Chondrocyte (in vitro differentiated cells): ENCODE data around the gene EHD3. TPM values are rescaled to one million over a fixed set of nuclear protein-coding genes. Genes with fewer than 3 reads are reported as not detected.

Source experiments
- DNase-seq: peaks from one replicate; pipeline ENCODE4 v3.0.0; 2021; ENCODE audit warnings: mixed read lengths, low spot score
- H3K27ac Mint-ChIP-seq: one replicate; pipeline ENCODE4 v1.8.0; 2021; ENCODE audit warnings: mild to moderate bottlenecking, moderate library complexity, mixed read lengths; ENCODE audit not compliant: unreplicated experiment
- H3K27me3 Mint-ChIP-seq: 2 replicates; pipeline ENCODE4 v1.8.0; 2021; ENCODE audit warnings: low read depth, mixed read lengths
- H3K36me3 Mint-ChIP-seq: 2 replicates; pipeline ENCODE4 v1.8.0; 2021; ENCODE audit warnings: low read depth, mixed read lengths
- H3K4me1 Mint-ChIP-seq: 2 replicates; pipeline ENCODE4 v1.8.0; 2021; ENCODE audit warnings: low read depth, mild to moderate bottlenecking, mixed read lengths
- H3K4me3 Mint-ChIP-seq: one replicate; pipeline ENCODE4 v1.8.0; 2021; ENCODE audit warnings: mild to moderate bottlenecking, moderate library complexity, mixed read lengths; ENCODE audit not compliant: unreplicated experiment
- H3K9me3 Mint-ChIP-seq: 2 replicates; pipeline ENCODE4 v1.8.0; 2021; ENCODE audit warnings: low read depth, mixed read lengths
- CTCF ChIP-seq: fragments of 200-600 bp; sonication (generic); IDR thresholded peaks from 2 replicates; pipeline ENCODE4 v1.5.0; 2021; ENCODE audit warnings: antibody characterized with exemption, mild to moderate bottlenecking, moderate library complexity
- total RNA-seq: library from RNA; stranded (reverse); gene quantifications from 3 replicates; pipeline ENCODE4 v1.2.1, GENCODE V29; 2021

The EHD3 gene
- total RNA-seq, 1 donor from 2014 or later: 24.0 TPM

GRCh38 chr2:31268344-31268743 is 34.4 kb downstream of the EHD3 start:
- no peak for TF ChIP-seq CTCF
- Mint-ChIP-seq H3K4me1 (peaks cover 32% of the 10 kb centered on the region), H3K36me3 (peaks cover 19% of the 10 kb centered on the region), H3K27ac (peak overlapping the region; percentile 5), H3K27me3 (no peaks in the 10 kb centered on the region), H3K4me3 (no peak overlapping the region), H3K9me3 (no peaks in the 10 kb centered on the region)
- no peak for DNase-seq

- H3K9me3 Mint-ChIP-seq: no peaks in the 10 kb centered on the region
- H3K27me3 Mint-ChIP-seq: no peaks in the 10 kb centered on the region
- peak overlapping the region; percentile 74 for H3K27ac Mint-ChIP-seq
- H3K36me3 Mint-ChIP-seq: peaks cover 19% of the 10 kb centered on the region
- TF ChIP-seq CTCF: no peak
- no peak for DNase-seq
- H3K4me1 Mint-ChIP-seq: peaks cover 32% of the 10 kb centered on the region
- H3K4me3 Mint-ChIP-seq: no peak overlapping the region
Observed at GRCh38 chr2:31269087-31269486, 35.1 kb downstream of the EHD3 start.

DNA sequence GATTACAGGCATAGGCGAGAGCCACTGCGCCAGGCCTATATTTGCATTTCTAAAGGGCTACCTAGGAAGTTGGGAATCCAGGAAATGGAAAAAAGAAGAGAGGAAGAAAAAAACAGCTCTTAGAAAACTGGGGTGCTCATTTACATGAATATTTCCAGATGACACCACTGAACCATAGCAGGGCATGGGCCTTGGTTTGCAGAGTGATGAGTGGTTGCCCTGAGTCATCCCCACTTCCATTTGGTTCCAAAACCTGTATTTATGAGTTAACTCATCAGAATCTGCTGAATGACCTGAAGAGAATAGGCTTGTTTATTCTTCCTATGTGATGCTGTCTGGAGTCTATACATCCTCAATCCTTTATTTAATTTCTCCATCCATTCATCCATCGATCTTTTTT is 36.2 kb downstream of the EHD3 start:
- H3K4me3 Mint-ChIP-seq: no peak overlapping the region
- peaks cover 19% of the 10 kb centered on the region for H3K36me3 Mint-ChIP-seq
- peak overlapping the region; percentile 73 for H3K27ac Mint-ChIP-seq
- peaks cover 2% of the 10 kb centered on the region for H3K27me3 Mint-ChIP-seq
- TF ChIP-seq CTCF: no peak
- H3K9me3 Mint-ChIP-seq: no peaks in the 10 kb centered on the region
- no peak for DNase-seq
- H3K4me1 Mint-ChIP-seq: peaks cover 32% of the 10 kb centered on the region

DNA sequence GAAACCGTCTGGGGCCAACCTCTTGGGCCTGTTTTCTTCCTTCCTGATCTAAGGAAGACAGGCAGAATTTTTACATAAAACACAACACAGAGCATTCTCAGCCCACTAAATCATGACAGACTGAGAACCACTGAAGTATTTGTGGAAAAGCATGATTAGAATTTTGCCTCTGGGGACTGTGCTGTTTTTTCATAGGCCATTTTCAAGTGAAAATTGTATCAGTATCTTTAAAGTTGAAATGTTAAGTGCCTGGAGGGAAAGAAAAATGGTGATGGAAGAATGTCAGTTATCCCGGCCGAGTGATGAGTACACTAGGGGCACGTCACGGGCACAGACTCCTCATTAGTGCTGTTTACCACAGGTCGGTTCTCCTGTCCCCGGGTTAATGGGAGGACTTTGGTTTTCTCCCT is 36.9 kb downstream of the EHD3 start:
- no peak for TF ChIP-seq CTCF
- Mint-ChIP-seq H3K4me3 (no peak overlapping the region), H3K36me3 (peaks cover 14% of the 10 kb centered on the region)

GRCh38 chr2:31271851-31272267 is 37.9 kb downstream of the EHD3 start:
- Mint-ChIP-seq H3K36me3 (peaks cover 5% of the 10 kb centered on the region), H3K27ac (no peak overlapping the region), H3K27me3 (peaks cover 2% of the 10 kb centered on the region), H3K4me1 (peaks cover 32% of the 10 kb centered on the region), H3K9me3 (no peaks in the 10 kb centered on the region), H3K4me3 (no peak overlapping the region)
- no peak for DNase-seq
- TF ChIP-seq CTCF: no peak

More for the DNA sequence above, 36.9 kb downstream of the EHD3 start:
- H3K27ac Mint-ChIP-seq: peak overlapping the region; percentile 73
- no peaks in the 10 kb centered on the region for H3K9me3 Mint-ChIP-seq
- peaks cover 32% of the 10 kb centered on the region for H3K4me1 Mint-ChIP-seq
- H3K27me3 Mint-ChIP-seq: peaks cover 2% of the 10 kb centered on the region
- DNase-seq: no peak
